Activated naive CD8-positive, alpha-beta T cell treated with anti-CD3 and anti-CD28 coated beads, Interleukin-2, amount 50 U/mL, for 16 hours (primary cell): Measurements from ENCODE around the gene MEGF10.
"Not testable (repeated sequence)": the region's sequence is repeated elsewhere in the genome, so short reads cannot be mapped to it uniquely, and the experiment has no call there.

ENCODE experiments used
- DNase-seq: peaks from one replicate; pipeline ENCODE4 v3.0.0-alpha.2; 2020; ENCODE audit warnings: low read depth, low spot score

Gene MEGF10

DNA sequence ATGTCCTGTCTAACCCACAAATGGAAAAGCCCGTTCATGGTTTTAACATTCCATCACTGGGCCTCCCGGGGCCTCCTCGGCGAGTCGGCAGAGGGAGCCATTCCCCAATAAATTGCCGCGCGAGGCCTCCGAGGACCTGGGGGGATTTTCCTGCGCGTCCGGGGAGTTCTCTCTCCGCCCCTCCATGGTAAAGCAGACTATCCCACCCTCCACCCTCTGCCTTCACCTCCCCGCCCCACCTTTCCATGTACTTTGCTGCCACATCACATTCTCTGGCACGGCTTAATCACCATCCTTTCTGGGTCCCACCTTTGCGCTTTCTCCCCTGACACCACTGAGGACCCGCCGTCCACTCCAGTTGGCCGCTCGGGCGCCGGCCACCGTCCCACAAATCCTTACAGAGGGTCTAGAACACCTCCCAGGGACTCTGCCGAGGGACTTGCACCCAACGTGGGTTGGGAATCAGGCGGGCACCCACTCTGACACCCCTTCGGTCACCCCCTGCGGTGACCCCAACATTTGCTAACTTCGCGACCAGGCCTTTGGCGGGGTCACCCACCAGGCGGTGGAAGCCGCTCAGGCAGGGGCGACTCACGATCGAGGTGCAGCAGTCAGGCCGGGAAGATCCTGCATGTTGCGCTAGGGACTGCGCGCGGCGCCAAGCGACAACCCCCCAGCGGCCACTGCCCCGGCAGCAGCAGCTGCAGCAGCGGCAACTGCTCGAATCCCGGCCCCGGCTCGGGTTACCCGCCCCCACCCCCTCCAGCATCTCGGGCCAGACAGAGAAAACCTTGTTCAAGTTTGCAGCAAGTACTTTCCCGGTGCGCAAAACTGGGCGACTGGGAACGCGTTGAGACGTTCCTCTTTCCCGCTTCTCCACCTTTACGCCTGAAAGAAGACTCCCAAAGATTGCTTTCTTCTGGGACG lies at the start of gene MEGF10:
Gene MEGF10 (plus strand): TSS at position 778 of the 927 bp plus-strand sequence. CDS start 40,513 bp downstream, outside the sequence.
- DNase-seq, result no peak

- no peak for DNase-seq
These were observed 47.6 kb upstream of the MEGF10 start for GRCh38 chr5:127243011-127243410.

- no peak for DNase-seq
These were observed 35.8 kb upstream of the MEGF10 start for GRCh38 chr5:127254729-127255284.

DNA sequence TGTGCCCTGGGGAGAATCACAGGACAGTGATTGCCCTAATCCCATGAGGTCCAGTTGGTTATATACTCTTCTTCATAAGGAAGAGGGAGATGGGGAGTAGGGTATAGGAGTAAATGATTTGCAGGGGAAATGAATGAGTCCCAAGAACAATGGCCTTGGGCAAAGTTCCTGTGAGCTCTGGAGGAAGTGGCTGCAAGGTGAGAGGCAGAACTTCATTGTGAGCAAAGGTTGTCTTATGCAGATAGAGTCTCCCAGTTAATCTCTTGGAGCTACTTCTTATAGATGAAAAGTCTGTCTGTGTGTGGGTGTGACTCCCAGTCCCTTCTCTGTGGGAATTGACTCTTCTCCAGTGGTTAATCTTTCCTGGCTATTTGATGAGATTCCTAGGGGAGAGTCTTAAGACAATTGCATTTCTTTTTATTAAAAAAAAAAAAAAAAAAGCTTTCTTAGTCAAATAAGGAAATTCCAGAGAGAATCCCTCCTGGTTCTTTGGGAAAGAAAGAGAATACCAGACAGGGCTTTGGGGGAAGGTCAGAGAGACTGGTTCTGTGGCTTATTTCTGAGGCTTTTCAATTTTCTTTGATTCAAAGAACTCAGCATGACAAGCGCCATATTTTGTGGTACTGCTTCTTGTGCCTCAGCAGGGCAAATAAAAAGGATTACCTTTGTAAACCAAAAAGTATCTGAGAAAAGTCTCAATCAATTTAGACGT lies 33.6 kb upstream of the MEGF10 start:
- DNase-seq, result no peak

GRCh38 chr5:127260686-127261085 lies 29.9 kb upstream of the MEGF10 start:
- DNase-seq, result no peak

GRCh38 chr5:127265473-127265872 lies 25.1 kb upstream of the MEGF10 start:
- DNase-seq, result not testable (repeated sequence)

DNA sequence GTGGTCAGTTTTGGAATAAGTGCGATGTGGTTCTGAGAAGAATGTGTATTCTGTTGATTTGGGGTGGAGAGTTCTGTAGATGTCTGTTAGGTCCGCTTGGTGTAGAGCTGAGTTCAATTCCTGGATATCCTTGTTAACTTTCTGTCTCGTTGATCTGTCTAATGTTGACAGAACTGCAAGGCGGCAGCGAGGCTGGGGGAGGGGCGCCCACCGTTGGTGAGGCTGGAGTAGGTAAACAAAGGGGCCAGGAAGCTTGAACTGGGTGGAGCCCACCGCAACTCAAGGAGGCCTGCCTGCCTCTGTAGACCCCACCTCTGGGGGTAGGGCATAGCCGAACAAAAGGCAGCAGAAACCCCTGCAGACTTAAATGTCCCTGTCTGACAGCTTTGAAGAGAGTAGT lies 22.3 kb upstream of the MEGF10 start:
- DNase-seq, result not testable (repeated sequence)

DNA sequence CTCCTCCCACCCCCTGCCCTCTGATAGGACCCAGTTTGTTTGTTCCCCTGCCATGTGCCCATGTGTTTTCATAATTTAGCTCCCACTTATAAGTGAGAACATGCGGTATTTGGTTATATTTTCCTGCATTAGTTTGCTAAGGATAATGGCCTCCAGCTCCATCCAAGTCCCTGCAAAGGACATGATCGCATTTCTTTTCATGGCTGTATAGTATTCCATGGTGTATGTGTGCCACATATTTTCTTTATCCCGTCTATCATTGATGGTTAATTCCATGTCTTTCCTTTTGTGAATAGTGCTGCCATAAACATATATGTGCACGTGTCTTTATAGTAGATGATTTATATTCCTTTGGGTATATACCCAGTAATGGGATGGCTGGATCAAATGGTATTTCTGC lies 19.9 kb upstream of the MEGF10 start:
- not testable (repeated sequence) for DNase-seq

DNA sequence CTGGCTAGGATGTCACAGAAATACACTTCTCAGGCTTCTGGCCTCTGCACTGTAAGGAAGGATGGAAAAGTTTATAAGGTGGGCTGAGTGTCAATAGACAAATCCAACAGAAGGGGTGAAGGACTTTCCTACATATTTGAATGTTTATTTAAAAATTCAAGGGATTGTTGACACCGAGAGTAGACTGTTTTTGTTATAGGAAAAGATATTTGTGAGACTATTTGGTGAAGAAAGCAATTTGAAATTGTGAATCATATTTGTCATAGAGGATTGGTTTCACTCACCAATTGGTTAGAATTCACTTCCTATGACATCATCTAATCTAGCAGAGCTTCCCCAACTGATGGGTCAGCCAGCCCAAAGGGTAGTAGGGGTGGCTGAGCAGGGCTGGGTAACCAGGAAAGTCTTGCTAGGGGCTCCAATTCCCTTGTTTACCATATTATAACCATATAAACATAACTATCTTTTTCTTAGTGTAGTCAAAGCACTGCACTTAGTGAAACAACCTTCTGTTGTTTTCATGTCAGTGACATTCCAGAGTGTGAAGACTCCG lies 14.9 kb upstream of the MEGF10 start:
- no peak for DNase-seq

DNA sequence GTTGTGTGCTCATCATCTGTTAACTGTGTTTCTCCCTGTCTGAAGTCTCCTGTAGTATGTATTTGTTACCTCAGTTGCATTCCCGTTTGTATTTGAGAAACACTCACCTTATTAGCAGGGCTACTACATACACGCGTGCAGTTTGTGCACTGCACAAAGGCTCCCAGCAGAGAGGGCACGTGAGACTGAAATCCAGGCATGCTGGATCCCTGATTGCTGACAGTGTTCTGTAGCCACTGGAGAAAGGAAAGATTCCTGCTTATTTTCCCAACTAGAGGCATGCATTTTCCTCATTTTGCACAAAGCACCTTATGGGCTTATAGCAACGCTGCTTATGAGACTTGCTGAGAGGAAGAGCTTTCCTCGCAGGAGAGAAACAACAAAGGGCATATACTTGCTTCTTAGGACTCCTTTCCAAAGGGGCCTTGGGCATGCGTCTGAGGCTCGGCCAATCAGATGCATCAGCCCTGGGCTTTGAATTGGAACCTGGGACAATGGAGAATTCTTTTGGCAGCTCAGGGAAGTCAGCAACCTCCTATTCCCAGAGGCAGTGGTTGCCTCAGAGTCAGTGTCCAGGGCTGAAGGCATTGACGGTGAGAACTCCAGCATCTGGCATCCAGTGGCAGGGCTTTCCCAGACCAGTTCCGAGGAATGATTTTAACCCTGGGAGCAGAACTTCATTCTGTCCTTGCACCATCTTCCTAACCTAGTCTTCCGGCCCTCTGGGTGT lies 9.9 kb upstream of the MEGF10 start:
- no peak for DNase-seq

GRCh38 chr5:127281609-127282008 lies 9.0 kb upstream of the MEGF10 start:
- DNase-seq, result no peak

GRCh38 chr5:127288676-127289075 lies 1.9 kb upstream of the MEGF10 start:
- no peak for DNase-seq

DNA sequence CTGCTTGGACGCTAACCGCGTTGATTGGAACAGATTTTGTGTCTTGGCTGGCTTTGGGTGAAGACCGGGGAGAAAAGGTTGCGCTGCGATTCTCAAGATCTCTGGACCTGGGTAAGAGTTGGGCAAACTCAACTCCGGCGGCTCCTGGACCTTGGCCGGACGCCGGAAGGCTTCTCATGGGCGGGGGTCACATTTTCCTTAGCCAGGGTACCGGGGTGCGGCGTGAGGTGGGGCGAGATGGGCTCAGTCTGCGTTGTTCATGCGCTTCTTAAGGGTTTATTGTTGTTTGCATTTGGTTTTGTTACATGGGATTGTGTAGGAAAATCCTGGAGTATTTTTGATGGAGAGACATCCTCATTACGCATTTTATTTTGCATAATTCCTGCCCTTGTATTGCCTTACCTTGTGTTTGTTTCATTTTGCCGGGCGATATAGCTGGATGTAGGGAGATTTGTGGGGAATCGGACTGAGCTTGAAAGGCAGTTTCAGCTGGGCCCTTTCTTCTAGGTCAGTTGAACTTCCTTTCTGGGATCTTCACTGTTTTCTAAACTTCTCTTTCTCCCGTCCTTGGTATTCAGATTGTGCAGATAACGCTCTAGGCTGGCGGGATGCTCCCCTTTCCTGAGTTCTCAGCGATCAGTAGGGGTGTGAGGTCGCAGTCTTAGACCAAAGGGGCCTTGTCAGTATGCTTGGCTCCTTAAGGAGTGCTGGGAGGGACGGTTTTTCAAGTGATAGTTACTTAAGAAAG lies 524 bp downstream of the MEGF10 start:
- DNase-seq, result no peak

GRCh38 chr5:127292030-127292735 lies 1.6 kb downstream of the MEGF10 start:
- DNase-seq, result no peak

DNA sequence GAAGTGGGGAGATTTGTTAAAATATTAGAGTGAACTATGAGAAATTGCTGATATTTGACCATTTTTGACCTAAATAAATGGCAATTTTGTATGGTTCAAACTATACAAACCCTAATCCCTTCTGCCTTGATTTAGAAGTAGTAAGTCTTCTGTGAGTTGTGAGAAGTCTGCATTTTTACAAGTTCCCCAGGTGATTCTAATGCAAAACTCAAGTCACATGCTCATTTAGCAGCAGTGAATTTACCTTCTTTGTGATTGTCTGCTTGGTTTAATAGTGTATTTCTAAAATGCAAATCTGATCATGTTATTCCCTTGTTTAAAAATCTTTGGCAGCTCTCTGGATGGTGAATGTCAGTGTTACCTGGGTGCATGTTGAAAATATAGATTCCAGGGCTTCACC lies 2.8 kb downstream of the MEGF10 start:
- no peak for DNase-seq

DNA sequence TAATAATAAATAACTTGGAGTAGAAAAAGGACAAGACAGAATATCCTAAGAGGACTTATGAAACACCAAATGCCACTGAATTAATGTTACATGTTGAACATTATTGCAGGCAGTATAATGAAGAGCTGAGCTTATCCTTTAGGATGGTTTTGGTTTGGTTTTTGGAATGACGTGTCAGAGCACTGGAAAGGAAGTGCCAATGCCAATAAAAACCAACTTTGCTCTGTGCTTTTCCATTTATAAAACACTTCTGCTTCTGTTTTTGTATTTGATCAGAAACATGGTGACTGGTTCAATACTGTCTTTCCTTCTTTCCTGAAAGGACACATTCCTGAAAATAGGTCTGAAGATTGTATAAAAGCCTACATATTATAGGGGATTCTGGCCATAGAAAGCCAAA lies 4.2 kb downstream of the MEGF10 start:
- no peak for DNase-seq

- no peak for DNase-seq
These were observed 4.9 kb downstream of the MEGF10 start for GRCh38 chr5:127295454-127295853.

DNA sequence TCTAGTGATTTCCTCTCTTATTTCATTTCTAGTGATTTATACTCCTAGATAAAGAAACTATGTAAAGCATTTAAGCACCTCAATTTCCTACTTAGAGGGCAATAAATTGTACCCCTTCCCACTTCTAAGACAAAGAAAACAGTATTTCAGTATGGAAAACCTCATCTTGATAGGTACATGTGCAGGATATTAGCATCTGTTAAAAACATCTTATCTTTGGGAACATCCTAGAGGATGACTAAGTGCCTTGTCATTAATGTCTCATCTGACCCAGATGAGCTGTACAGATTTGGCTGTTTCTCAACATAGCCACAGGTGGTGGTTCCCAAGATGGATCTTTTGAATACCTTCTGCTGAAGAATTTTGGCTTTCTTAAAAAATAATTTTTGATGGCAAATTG lies 5.7 kb downstream of the MEGF10 start:
- no peak for DNase-seq

DNA sequence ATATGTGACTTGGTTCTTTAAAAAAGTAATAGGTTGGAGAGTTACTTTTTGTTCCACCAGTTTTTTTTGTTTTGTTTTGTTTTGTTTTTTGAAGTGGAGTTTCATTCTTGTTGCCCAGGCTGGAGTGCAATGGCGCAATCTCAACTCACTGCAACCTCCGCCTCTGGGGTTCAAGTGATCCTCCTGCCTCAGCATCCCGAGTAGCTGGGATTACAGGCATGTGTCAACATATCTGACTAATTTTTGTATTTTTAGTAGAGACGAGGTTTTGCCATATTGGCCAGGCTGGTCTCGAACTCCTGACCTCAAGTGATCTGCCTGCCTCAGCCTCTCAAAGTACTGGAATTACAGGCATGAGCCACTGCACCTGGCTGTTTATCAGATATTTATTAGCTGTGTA lies 6.3 kb downstream of the MEGF10 start:
- not testable (repeated sequence) for DNase-seq
